ENCODE measurements around the gene THRSP. TPM values are rescaled to one million over a fixed set of nuclear protein-coding genes. Genes with fewer than 3 reads are reported as not detected.
"Not testable (repeated sequence)": the region's sequence is repeated elsewhere in the genome, so short reads cannot be mapped to it uniquely, and the experiment has no call there.

The THRSP gene
- polyA plus RNA-seq, 2 donors, result 0.06 to 0.08 TPM

- Histone ChIP-seq H3K27ac (ENCODE audit: low read depth in 2 of 2, low read length in 1 of 2) (no peak overlapping the region), H3K4me3 (ENCODE audit: low read depth in 1 of 2, low read length in 2 of 2) (no peak overlapping the region), H3K36me3 (ENCODE audit: control insufficient read depth in 2 of 2, insufficient read depth in 2 of 2, low read length in 1 of 2) (no peaks in the 10 kb centered on the region), H3K4me1 (ENCODE audit: control insufficient read depth in 2 of 2, insufficient read depth in 2 of 2, low read length in 1 of 2) (peaks cover 9% of the 10 kb centered on the region in 2 donors), H3K27me3 (ENCODE audit: control insufficient read depth in 1 of 2, insufficient read depth in 2 of 2, low read length in 2 of 2) (no peaks in the 10 kb centered on the region), H3K9me3 (ENCODE audit: control insufficient read depth in 2 of 2, insufficient read depth in 1 of 2, low read depth in 1 of 2, low read length in 1 of 2) (no peaks in the 10 kb centered on the region)
- 68 to 95% methylated on average over 2 of the region's 2 CpGs for WGBS, 2 donors
Measured at GRCh38 chr11:78027759-78028158, 35.9 kb upstream of the THRSP start.

GRCh38 chr11:78028423-78028822 lies 35.2 kb upstream of the THRSP start:
- WGBS, 2 donors, result 63 to 72% methylated on average over 9 of the region's 9 CpGs
- H3K27me3 ChIP-seq (ENCODE audit: control insufficient read depth in 1 of 2, insufficient read depth in 2 of 2, low read length in 2 of 2); H3K27ac ChIP-seq (ENCODE audit: low read depth in 2 of 2, low read length in 1 of 2): not testable (repeated sequence)

GRCh38 chr11:78030429-78031325 lies 33.0 kb upstream of the THRSP start:
- Histone ChIP-seq H3K4me3 (ENCODE audit: low read depth in 1 of 2, low read length in 2 of 2) (no peak overlapping the region), H3K27me3 (ENCODE audit: control insufficient read depth in 1 of 2, insufficient read depth in 2 of 2, low read length in 2 of 2) (no peaks in the 10 kb centered on the region), H3K36me3 (ENCODE audit: control insufficient read depth in 2 of 2, insufficient read depth in 2 of 2, low read length in 1 of 2) (no peaks in the 10 kb centered on the region), H3K9me3 (ENCODE audit: control insufficient read depth in 2 of 2, insufficient read depth in 1 of 2, low read depth in 1 of 2, low read length in 1 of 2) (no peaks in the 10 kb centered on the region), H3K27ac (ENCODE audit: low read depth in 2 of 2, low read length in 1 of 2) (peak overlapping the region in 1 of 2 donors; percentile 33), H3K4me1 (ENCODE audit: control insufficient read depth in 2 of 2, insufficient read depth in 2 of 2, low read length in 1 of 2) (peaks cover 4 to 5% of the 10 kb centered on the region in 2 donors)
- WGBS, 2 donors, result 23 to 38% methylated on average over 7 of the region's 7 CpGs

More at GRCh38 chr11:78028423-78028822, 35.2 kb upstream of the THRSP start:
- not testable (repeated sequence) for H3K4me1 ChIP-seq (ENCODE audit: control insufficient read depth in 2 of 2, insufficient read depth in 2 of 2, low read length in 1 of 2); H3K4me3 ChIP-seq (ENCODE audit: low read depth in 1 of 2, low read length in 2 of 2); H3K36me3 ChIP-seq (ENCODE audit: control insufficient read depth in 2 of 2, insufficient read depth in 2 of 2, low read length in 1 of 2); H3K9me3 ChIP-seq (ENCODE audit: control insufficient read depth in 2 of 2, insufficient read depth in 1 of 2, low read depth in 1 of 2, low read length in 1 of 2)

- Histone ChIP-seq H3K27me3 (ENCODE audit: control insufficient read depth in 1 of 2, insufficient read depth in 2 of 2, low read length in 2 of 2) (no peaks in the 10 kb centered on the region), H3K9me3 (ENCODE audit: control insufficient read depth in 2 of 2, insufficient read depth in 1 of 2, low read depth in 1 of 2, low read length in 1 of 2) (no peaks in the 10 kb centered on the region), H3K27ac (ENCODE audit: low read depth in 2 of 2, low read length in 1 of 2) (no peak overlapping the region), H3K4me1 (ENCODE audit: control insufficient read depth in 2 of 2, insufficient read depth in 2 of 2, low read length in 1 of 2) (peaks cover 4 to 5% of the 10 kb centered on the region in 2 donors), H3K36me3 (ENCODE audit: control insufficient read depth in 2 of 2, insufficient read depth in 2 of 2, low read length in 1 of 2) (no peaks in the 10 kb centered on the region), H3K4me3 (ENCODE audit: low read depth in 1 of 2, low read length in 2 of 2) (no peak overlapping the region)
- WGBS, 2 donors, result 85 to 89% methylated on average over 3 of the region's 3 CpGs
Measured at GRCh38 chr11:78031629-78032028, 32.0 kb upstream of the THRSP start.

- H3K9me3 ChIP-seq (ENCODE audit: control insufficient read depth in 2 of 2, insufficient read depth in 1 of 2, low read depth in 1 of 2, low read length in 1 of 2), result no peaks in the 10 kb centered on the region
- H3K27me3 ChIP-seq (ENCODE audit: control insufficient read depth in 1 of 2, insufficient read depth in 2 of 2, low read length in 2 of 2), result no peaks in the 10 kb centered on the region
- no peak overlapping the region for H3K4me3 ChIP-seq (ENCODE audit: low read depth in 1 of 2, low read length in 2 of 2)
- peaks cover 4 to 5% of the 10 kb centered on the region in 2 donors for H3K4me1 ChIP-seq (ENCODE audit: control insufficient read depth in 2 of 2, insufficient read depth in 2 of 2, low read length in 1 of 2)
- H3K27ac ChIP-seq (ENCODE audit: low read depth in 2 of 2, low read length in 1 of 2), result no peak overlapping the region
- no peaks in the 10 kb centered on the region for H3K36me3 ChIP-seq (ENCODE audit: control insufficient read depth in 2 of 2, insufficient read depth in 2 of 2, low read length in 1 of 2)
Measured at GRCh38 chr11:78032090-78032489, 31.6 kb upstream of the THRSP start.

- Histone ChIP-seq H3K4me3 (ENCODE audit: low read depth in 1 of 2, low read length in 2 of 2) (no peak overlapping the region), H3K27me3 (ENCODE audit: control insufficient read depth in 1 of 2, insufficient read depth in 2 of 2, low read length in 2 of 2) (no peaks in the 10 kb centered on the region), H3K27ac (ENCODE audit: low read depth in 2 of 2, low read length in 1 of 2) (no peak overlapping the region), H3K36me3 (ENCODE audit: control insufficient read depth in 2 of 2, insufficient read depth in 2 of 2, low read length in 1 of 2) (no peaks in the 10 kb centered on the region), H3K4me1 (ENCODE audit: control insufficient read depth in 2 of 2, insufficient read depth in 2 of 2, low read length in 1 of 2) (peaks cover 4 to 5% of the 10 kb centered on the region in 2 donors), H3K9me3 (ENCODE audit: control insufficient read depth in 2 of 2, insufficient read depth in 1 of 2, low read depth in 1 of 2, low read length in 1 of 2) (no peaks in the 10 kb centered on the region)
- 66 to 67% methylated on average over 4 of the region's 4 CpGs for WGBS, 2 donors
Measured at GRCh38 chr11:78033040-78033439, 30.6 kb upstream of the THRSP start.

- WGBS, 2 donors, result 71 to 82% methylated on average over 10 of the region's 10 CpGs
Measured at GRCh38 chr11:78034623-78035022, 29.0 kb upstream of the THRSP start.

GRCh38 chr11:78036313-78036712 lies 27.3 kb upstream of the THRSP start:
- Histone ChIP-seq H3K36me3 (ENCODE audit: control insufficient read depth in 2 of 2, insufficient read depth in 2 of 2, low read length in 1 of 2) (no peaks in the 10 kb centered on the region), H3K4me1 (ENCODE audit: control insufficient read depth in 2 of 2, insufficient read depth in 2 of 2, low read length in 1 of 2) (peaks cover 2 to 4% of the 10 kb centered on the region in 2 donors), H3K27ac (ENCODE audit: low read depth in 2 of 2, low read length in 1 of 2) (no peak overlapping the region), H3K4me3 (ENCODE audit: low read depth in 1 of 2, low read length in 2 of 2) (no peak overlapping the region), H3K27me3 (ENCODE audit: control insufficient read depth in 1 of 2, insufficient read depth in 2 of 2, low read length in 2 of 2) (no peaks in the 10 kb centered on the region), H3K9me3 (ENCODE audit: control insufficient read depth in 2 of 2, insufficient read depth in 1 of 2, low read depth in 1 of 2, low read length in 1 of 2) (no peaks in the 10 kb centered on the region)
- 84 to 88% methylated on average over 3 of the region's 3 CpGs for WGBS, 2 donors

More at GRCh38 chr11:78034623-78035022, 29.0 kb upstream of the THRSP start:
- Histone ChIP-seq H3K4me3 (ENCODE audit: low read depth in 1 of 2, low read length in 2 of 2) (no peak overlapping the region), H3K36me3 (ENCODE audit: control insufficient read depth in 2 of 2, insufficient read depth in 2 of 2, low read length in 1 of 2) (no peaks in the 10 kb centered on the region), H3K27me3 (ENCODE audit: control insufficient read depth in 1 of 2, insufficient read depth in 2 of 2, low read length in 2 of 2) (no peaks in the 10 kb centered on the region), H3K27ac (ENCODE audit: low read depth in 2 of 2, low read length in 1 of 2) (no peak overlapping the region), H3K4me1 (ENCODE audit: control insufficient read depth in 2 of 2, insufficient read depth in 2 of 2, low read length in 1 of 2) (peaks cover 4 to 5% of the 10 kb centered on the region in 2 donors), H3K9me3 (ENCODE audit: control insufficient read depth in 2 of 2, insufficient read depth in 1 of 2, low read depth in 1 of 2, low read length in 1 of 2) (no peaks in the 10 kb centered on the region)

- H3K4me3 ChIP-seq (ENCODE audit: low read depth in 1 of 2, low read length in 2 of 2), result no peak overlapping the region
- H3K36me3 ChIP-seq (ENCODE audit: control insufficient read depth in 2 of 2, insufficient read depth in 2 of 2, low read length in 1 of 2), result no peaks in the 10 kb centered on the region
- no peaks in the 10 kb centered on the region for H3K27me3 ChIP-seq (ENCODE audit: control insufficient read depth in 1 of 2, insufficient read depth in 2 of 2, low read length in 2 of 2)
- peaks cover under 1 to 4% of the 10 kb centered on the region in 2 donors for H3K4me1 ChIP-seq (ENCODE audit: control insufficient read depth in 2 of 2, insufficient read depth in 2 of 2, low read length in 1 of 2)
- no peak overlapping the region for H3K27ac ChIP-seq (ENCODE audit: low read depth in 2 of 2, low read length in 1 of 2)
- H3K9me3 ChIP-seq (ENCODE audit: control insufficient read depth in 2 of 2, insufficient read depth in 1 of 2, low read depth in 1 of 2, low read length in 1 of 2), result no peaks in the 10 kb centered on the region
- 52 to 53% methylated on average over 3 of the region's 3 CpGs for WGBS, 2 donors
Measured at GRCh38 chr11:78037056-78037455, 26.6 kb upstream of the THRSP start.

Measured in esophagus (tissue), 2 donors.